ENCODE data around the gene BLTP3A.

GRCh38 chr6:34829137-34829536 lies 37.3 kb downstream of the BLTP3A start:
- TF ChIP-seq, protein P1, sequence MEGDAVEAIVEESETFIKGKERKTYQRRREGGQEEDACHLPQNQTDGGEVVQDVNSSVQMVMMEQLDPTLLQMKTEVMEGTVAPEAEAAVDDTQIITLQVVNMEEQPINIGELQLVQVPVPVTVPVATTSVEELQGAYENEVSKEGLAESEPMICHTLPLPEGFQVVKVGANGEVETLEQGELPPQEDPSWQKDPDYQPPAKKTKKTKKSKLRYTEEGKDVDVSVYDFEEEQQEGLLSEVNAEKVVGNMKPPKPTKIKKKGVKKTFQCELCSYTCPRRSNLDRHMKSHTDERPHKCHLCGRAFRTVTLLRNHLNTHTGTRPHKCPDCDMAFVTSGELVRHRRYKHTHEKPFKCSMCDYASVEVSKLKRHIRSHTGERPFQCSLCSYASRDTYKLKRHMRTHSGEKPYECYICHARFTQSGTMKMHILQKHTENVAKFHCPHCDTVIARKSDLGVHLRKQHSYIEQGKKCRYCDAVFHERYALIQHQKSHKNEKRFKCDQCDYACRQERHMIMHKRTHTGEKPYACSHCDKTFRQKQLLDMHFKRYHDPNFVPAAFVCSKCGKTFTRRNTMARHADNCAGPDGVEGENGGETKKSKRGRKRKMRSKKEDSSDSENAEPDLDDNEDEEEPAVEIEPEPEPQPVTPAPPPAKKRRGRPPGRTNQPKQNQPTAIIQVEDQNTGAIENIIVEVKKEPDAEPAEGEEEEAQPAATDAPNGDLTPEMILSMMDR (conservative IDR thresholded peaks at IDR 0.05), result no peak
- no peak for TF ChIP-seq ZFX (IDR thresholded peaks at IDR 0.05)
